22Rv1 (cell line): ENCODE results near the gene FIG4.

ENCODE experiments used
- ZFX ChIP-seq: fragments of 450-650 bp; IDR thresholded peaks from 2 replicates; pipeline ENCODE4 v1.6.1; 2017; ENCODE audit warnings: antibody characterized with exemption, borderline replicate concordance
- TF ChIP-seq, protein P1 (sequence below): fragments of 450-650 bp; IDR thresholded peaks from 2 replicates; pipeline ENCODE4 v1.5.1; 2017; ENCODE audit warnings: mild to moderate bottlenecking

DNA sequence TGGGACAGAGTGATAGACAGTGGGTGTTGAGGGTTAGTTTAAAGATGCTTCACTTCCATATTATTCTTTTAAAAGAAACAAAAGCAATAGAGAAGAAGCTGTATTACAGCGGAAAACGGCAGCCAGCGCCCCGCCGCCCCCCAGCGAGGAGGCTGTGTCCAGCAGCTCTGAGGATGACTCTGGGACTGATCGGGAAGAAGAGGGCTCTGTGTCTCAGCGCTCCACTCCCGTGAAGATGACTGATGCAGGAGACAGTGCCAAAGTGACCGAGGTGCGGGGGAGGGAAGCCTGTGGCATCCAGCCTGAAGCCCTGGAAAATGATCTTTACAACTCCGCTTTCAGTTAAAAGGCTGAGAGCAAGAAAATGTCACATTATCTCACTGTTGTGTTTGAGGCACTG, 100.2 kb downstream of the FIG4 start:
- TF ChIP-seq, protein P1, sequence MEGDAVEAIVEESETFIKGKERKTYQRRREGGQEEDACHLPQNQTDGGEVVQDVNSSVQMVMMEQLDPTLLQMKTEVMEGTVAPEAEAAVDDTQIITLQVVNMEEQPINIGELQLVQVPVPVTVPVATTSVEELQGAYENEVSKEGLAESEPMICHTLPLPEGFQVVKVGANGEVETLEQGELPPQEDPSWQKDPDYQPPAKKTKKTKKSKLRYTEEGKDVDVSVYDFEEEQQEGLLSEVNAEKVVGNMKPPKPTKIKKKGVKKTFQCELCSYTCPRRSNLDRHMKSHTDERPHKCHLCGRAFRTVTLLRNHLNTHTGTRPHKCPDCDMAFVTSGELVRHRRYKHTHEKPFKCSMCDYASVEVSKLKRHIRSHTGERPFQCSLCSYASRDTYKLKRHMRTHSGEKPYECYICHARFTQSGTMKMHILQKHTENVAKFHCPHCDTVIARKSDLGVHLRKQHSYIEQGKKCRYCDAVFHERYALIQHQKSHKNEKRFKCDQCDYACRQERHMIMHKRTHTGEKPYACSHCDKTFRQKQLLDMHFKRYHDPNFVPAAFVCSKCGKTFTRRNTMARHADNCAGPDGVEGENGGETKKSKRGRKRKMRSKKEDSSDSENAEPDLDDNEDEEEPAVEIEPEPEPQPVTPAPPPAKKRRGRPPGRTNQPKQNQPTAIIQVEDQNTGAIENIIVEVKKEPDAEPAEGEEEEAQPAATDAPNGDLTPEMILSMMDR: no peak
- TF ChIP-seq ZFX: no peak
